ENCODE results near the gene TGFA. TPM values are rescaled to one million over a fixed set of nuclear protein-coding genes. Genes with fewer than 3 reads are reported as not detected.

The TGFA gene
- total and polyA plus RNA-seq, 10 of the 15 experiments (the other 5 are each of a cell fraction or from before 2014, with no cell fraction given): 0.03 to 0.23 TPM; not detected in 8

DNA sequence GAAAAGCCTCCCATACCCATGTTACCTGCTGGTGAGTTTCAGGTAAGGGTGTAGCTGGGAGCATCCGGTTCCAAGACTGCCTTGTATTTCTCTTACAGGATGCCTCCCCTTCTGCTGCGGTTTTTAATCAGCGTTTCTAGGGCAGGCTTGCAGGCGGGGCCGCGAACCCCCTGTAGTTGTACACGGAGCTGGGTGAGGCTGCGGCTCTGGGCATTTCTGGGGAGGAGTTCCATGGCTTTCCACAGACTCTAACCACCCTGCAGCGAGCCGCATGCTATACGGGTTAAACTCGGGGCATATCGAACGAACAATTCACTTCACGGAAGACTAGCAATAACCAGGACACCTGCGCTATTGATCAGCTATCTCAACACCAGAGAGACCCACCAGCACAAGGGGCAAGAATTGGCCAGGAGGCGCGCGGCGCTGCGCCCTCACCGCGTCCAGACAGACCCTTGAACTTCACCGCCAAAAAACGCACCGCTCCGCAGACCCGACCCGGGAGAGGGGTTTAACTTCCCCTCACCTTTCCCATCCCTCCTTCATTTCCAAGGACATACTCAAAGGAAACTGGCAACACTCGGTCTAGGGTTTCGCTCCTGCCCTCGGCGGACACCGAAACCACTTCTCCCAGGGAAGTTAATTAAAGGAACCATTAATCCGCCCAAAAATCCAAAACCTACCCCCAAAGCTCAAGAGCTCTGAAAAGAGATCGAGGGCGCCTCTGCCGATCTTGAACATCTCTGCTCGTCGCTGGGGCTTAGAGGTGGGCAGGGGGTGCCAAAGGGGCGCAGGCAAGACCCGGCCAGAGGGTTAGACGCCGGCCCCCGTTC lies 909 bp downstream of the TGFA start:
- Histone ChIP-seq H3K9ac (ENCODE audit: control insufficient read depth, insufficient read depth, low read length) (no peak overlapping the region), H3K27ac (ENCODE audit: control insufficient read depth, insufficient read depth) (no peak overlapping the region), H3K4me3 (no peak overlapping the region), H4K20me1 (ENCODE audit: control insufficient read depth, insufficient read depth) (no peaks in the 10 kb centered on the region; the same call in 1 of the 2 replicates), H3K9me3 (replicated peaks; ENCODE audit: control insufficient read depth, insufficient read depth, low read length) (no peaks in the 10 kb centered on the region), H2AFZ (ENCODE audit: control insufficient read depth, low read depth, low read length) (no peak overlapping the region), H3K4me2 (ENCODE audit: control insufficient read depth, insufficient read depth) (no peak overlapping the region; the same call in 1 of the 2 replicates), H3K4me1 (ENCODE audit: control insufficient read depth, insufficient read depth, low read length) (no peaks in the 10 kb centered on the region), H3K79me2 (ENCODE audit: control insufficient read depth, insufficient read depth, low read length) (no peaks in the 10 kb centered on the region), H3K36me3 (ENCODE audit: control insufficient read depth in 2 of 2, insufficient read depth in 2 of 2, low read length in 1 of 2) (no peaks in the 10 kb centered on the region), H3K27me3 (replicated peaks in 1 of 2; ENCODE audit: control insufficient read depth in 2 of 2, insufficient read depth in 2 of 2, low read length in 1 of 2) (peaks cover 11 to 16% of the 10 kb centered on the region in 2 experiments)
- ChIA-PET RAD21 (ENCODE audit: unreplicated experiment) (no interaction called here), POLR2A (no interaction called here), CTCF (interaction anchor here (0.7 kb wide), 1 partner anchor 660 kb away, joined by 3 read pairs; no protein-coding TSS in a partner anchor), SMC1A (ENCODE audit: uncharacterized antibody, unreplicated experiment) (no interaction called here)
- no TSS peak for BruUV-seq (replicated peaks)
- DNase-seq (ENCODE audit: low read depth, low spot score) (no peak), FAIRE-seq (no peak), ATAC-seq (no peak)
- TF ChIP-seq BHLHE40 (IDR thresholded peaks at IDR 0.05; ENCODE audit: borderline replicate concordance in 1 of 2, low read depth in 2 of 2, low read length in 1 of 2): no peak
- TF ChIP-seq SUZ12 (IDR thresholded peaks at IDR 0.05; ENCODE audit: unreplicated experiment): peak; percentile 18
- in situ Hi-C loops (cut with MboI): no loop called here
- 15% methylated on average over 45 of the region's 45 CpGs for WGBS (ENCODE audit: insufficient coverage, insufficient replicate concordance, low lambda C conversion rate, missing lambda C conversion rate)
- intact Hi-C loops (cut with micrococcal nuclease; ENCODE audit: unreplicated experiment): no loop called here

- no peaks in the 10 kb centered on the region for H3K4me1 ChIP-seq (ENCODE audit: control insufficient read depth, insufficient read depth, low read length)
- no peak overlapping the region for H3K4me2 ChIP-seq (ENCODE audit: control insufficient read depth, insufficient read depth)
- H3K27ac ChIP-seq (ENCODE audit: control insufficient read depth, insufficient read depth): no peak overlapping the region
- TF ChIP-seq CBFB (IDR thresholded peaks at IDR 0.05; ENCODE audit: low read depth): no peak
- TF ChIP-seq BHLHE40 (IDR thresholded peaks at IDR 0.05; ENCODE audit: borderline replicate concordance in 1 of 2, low read depth in 2 of 2, low read length in 1 of 2): no peak
- TF ChIP-seq POLR2AphosphoS5 (IDR thresholded peaks at IDR 0.05; ENCODE audit: low read length): no peak
- TF ChIP-seq ESRRA (IDR thresholded peaks at IDR 0.05; ENCODE audit: low read length): no peak
- TF ChIP-seq, protein P1, sequence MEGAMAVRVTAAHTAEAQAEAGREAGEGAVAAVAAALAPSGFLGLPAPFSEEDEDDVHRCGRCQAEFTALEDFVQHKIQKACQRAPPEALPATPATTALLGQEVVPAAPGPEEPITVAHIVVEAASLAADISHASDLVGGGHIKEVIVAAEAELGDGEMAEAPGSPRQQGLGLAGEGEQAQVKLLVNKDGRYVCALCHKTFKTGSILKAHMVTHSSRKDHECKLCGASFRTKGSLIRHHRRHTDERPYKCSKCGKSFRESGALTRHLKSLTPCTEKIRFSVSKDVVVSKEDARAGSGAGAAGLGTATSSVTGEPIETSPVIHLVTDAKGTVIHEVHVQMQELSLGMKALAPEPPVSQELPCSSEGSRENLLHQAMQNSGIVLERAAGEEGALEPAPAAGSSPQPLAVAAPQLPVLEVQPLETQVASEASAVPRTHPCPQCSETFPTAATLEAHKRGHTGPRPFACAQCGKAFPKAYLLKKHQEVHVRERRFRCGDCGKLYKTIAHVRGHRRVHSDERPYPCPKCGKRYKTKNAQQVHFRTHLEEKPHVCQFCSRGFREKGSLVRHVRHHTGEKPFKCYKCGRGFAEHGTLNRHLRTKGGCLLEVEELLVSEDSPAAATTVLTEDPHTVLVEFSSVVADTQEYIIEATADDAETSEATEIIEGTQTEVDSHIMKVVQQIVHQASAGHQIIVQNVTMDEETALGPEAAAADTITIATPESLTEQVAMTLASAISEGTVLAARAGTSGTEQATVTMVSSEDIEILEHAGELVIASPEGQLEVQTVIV (IDR thresholded peaks at IDR 0.05; ENCODE audit: borderline replicate concordance, partially characterized antibody): no peak
- no peak for TF ChIP-seq ATF3 (IDR thresholded peaks at IDR 0.05; ENCODE audit: borderline replicate concordance, extremely low read depth, low read depth, low read length)
- TF ChIP-seq ATF7 (IDR thresholded peaks at IDR 0.05; ENCODE audit: low read depth): no peak
- no peaks in the 10 kb centered on the region for H3K79me2 ChIP-seq (ENCODE audit: control insufficient read depth, insufficient read depth, low read length)
- DNase-seq (ENCODE audit: low read depth, low spot score) (no peak), FAIRE-seq (no peak), ATAC-seq (no peak)
- no peak overlapping the region for H3K4me3 ChIP-seq
- ChIA-PET RAD21 (ENCODE audit: unreplicated experiment) (no interaction called here), SMC1A (ENCODE audit: uncharacterized antibody, unreplicated experiment) (interaction anchor here (0.6 kb wide), 1 partner anchor 989 kb away, joined by 3 read pairs; no protein-coding TSS in a partner anchor), CTCF (no interaction called here), POLR2A (no interaction called here)
- intact Hi-C loops (cut with micrococcal nuclease; ENCODE audit: unreplicated experiment) (no loop called here), in situ Hi-C loops (cut with MboI) (no loop called here)
- no peak overlapping the region for H3K9ac ChIP-seq (ENCODE audit: control insufficient read depth, insufficient read depth, low read length)
- H3K27me3 ChIP-seq (replicated peaks in 1 of 2; ENCODE audit: control insufficient read depth in 2 of 2, insufficient read depth in 2 of 2, low read length in 1 of 2): peaks cover 11 to 16% of the 10 kb centered on the region in 2 experiments
- no peaks in the 10 kb centered on the region; the same call in 1 of the 2 replicates for H4K20me1 ChIP-seq (ENCODE audit: control insufficient read depth, insufficient read depth)
- H3K36me3 ChIP-seq (ENCODE audit: control insufficient read depth in 2 of 2, insufficient read depth in 2 of 2, low read length in 1 of 2): no peaks in the 10 kb centered on the region
- H3K9me3 ChIP-seq (replicated peaks; ENCODE audit: control insufficient read depth, insufficient read depth, low read length): no peaks in the 10 kb centered on the region
- WGBS (ENCODE audit: insufficient coverage, insufficient replicate concordance, low lambda C conversion rate, missing lambda C conversion rate): 54% methylated on average over 7 of the region's 7 CpGs
- no peak overlapping the region for H2AFZ ChIP-seq (ENCODE audit: control insufficient read depth, low read depth, low read length)
- BruUV-seq (replicated peaks): no TSS peak
These were observed 2.5 kb downstream of the TGFA start for GRCh38 chr2:70551167-70551566.
